ENCODE data around the gene NEDD4L. TPM values are rescaled to one million over a fixed set of nuclear protein-coding genes. Genes with fewer than 3 reads are reported as not detected.

Gene NEDD4L
- total RNA-seq, 1 experiment from 2014 or later = 42.9 TPM

- TF ChIP-seq REST (IDR thresholded peaks at IDR 0.05; ENCODE audit: insufficient read depth in 1 of 2, low read depth in 2 of 2, low read length in 1 of 2) (no peak), CTCF (IDR thresholded peaks at IDR 0.05) (no peak), POLR2AphosphoS5 (IDR thresholded peaks at IDR 0.05; ENCODE audit: low read depth, low read length) (no peak), TCF7L2 (IDR thresholded peaks at IDR 0.05; ENCODE audit: low read depth, low read length) (no peak), SIN3A (IDR thresholded peaks at IDR 0.05; ENCODE audit: borderline replicate concordance, insufficient read depth, low read depth, low read length) (no peak)
- Histone ChIP-seq H3K36me3 (ENCODE audit: control insufficient read depth, insufficient read depth, low read length) (no peaks in the 10 kb centered on the region), H3K9me3 (ENCODE audit: control insufficient read depth, insufficient read depth, low read depth, low read length) (no peaks in the 10 kb centered on the region), H3K27me3 (ENCODE audit: control insufficient read depth, insufficient read depth, low read length) (no peaks in the 10 kb centered on the region; the same call in 1 of the 2 replicates), H3K27ac (ENCODE audit: low read length) (no peak overlapping the region), H3K4me1 (ENCODE audit: control insufficient read depth, insufficient read depth, low read length) (no peaks in the 10 kb centered on the region), H3K4me3 (ENCODE audit: low read depth in 2 of 2, low read length in 2 of 2) (no peak overlapping the region)
- in situ Hi-C loops (cut with HindIII; ENCODE audit: low pct_unique_long_range_greater_than_20kb, low sequenced_read_pairs) = no loop called here
- POLR2A ChIA-PET = no interaction called here
- ATAC-seq = no peak
- CTCF ChIA-PET = no interaction called here
- intact Hi-C loops (cut with micrococcal nuclease; ENCODE audit: unreplicated experiment) = no loop called here
- DNase-seq (ENCODE audit: low read depth, low spot score) = no peak
- BruUV-seq (replicated peaks) = no TSS peak
Measured at GRCh38 chr18:58025733-58026132, 18.3 kb upstream of the NEDD4L start.

- POLR2A ChIA-PET = no interaction called here
- no peak for ATAC-seq
- CTCF ChIA-PET = no interaction called here
- Histone ChIP-seq H3K36me3 (ENCODE audit: control insufficient read depth, insufficient read depth, low read length) (no peaks in the 10 kb centered on the region), H3K4me1 (ENCODE audit: control insufficient read depth, insufficient read depth, low read length) (no peaks in the 10 kb centered on the region), H3K27me3 (ENCODE audit: control insufficient read depth, insufficient read depth, low read length) (no peaks in the 10 kb centered on the region; the same call in 1 of the 2 replicates), H3K4me3 (ENCODE audit: low read depth in 2 of 2, low read length in 2 of 2) (no peak overlapping the region), H3K27ac (ENCODE audit: low read length) (no peak overlapping the region), H3K9me3 (ENCODE audit: control insufficient read depth, insufficient read depth, low read depth, low read length) (no peaks in the 10 kb centered on the region)
- no peak for TF ChIP-seq POLR2AphosphoS5 (IDR thresholded peaks at IDR 0.05; ENCODE audit: low read depth, low read length)
- no peak for TF ChIP-seq TCF7L2 (IDR thresholded peaks at IDR 0.05; ENCODE audit: low read depth, low read length)
- TF ChIP-seq CTCF (IDR thresholded peaks at IDR 0.05) = no peak
- no peak for TF ChIP-seq SIN3A (IDR thresholded peaks at IDR 0.05; ENCODE audit: borderline replicate concordance, insufficient read depth, low read depth, low read length)
- no peak for TF ChIP-seq REST (IDR thresholded peaks at IDR 0.05; ENCODE audit: insufficient read depth in 1 of 2, low read depth in 2 of 2, low read length in 1 of 2)
- in situ Hi-C loops (cut with HindIII; ENCODE audit: low pct_unique_long_range_greater_than_20kb, low sequenced_read_pairs) = no loop called here
- BruUV-seq (replicated peaks) = no TSS peak
- DNase-seq (ENCODE audit: low read depth, low spot score) = no peak
- intact Hi-C loops (cut with micrococcal nuclease; ENCODE audit: unreplicated experiment) = no loop called here
Measured at GRCh38 chr18:58026395-58026794, 17.6 kb upstream of the NEDD4L start.
